C4-2B (cell line): ENCODE results near the gene NOTCH4.

ENCODE experiments used
- ZFX ChIP-seq: fragments of 450-650 bp; IDR thresholded peaks from 2 replicates; pipeline ENCODE4 v1.6.1; 2017
- TF ChIP-seq, protein P1 (sequence below): fragments of 450-650 bp; conservative IDR thresholded peaks from 2 replicates; pipeline ENCODE4 v1.5.1; 2017; ENCODE audit warnings: mild to moderate bottlenecking

- TF ChIP-seq, protein P1, sequence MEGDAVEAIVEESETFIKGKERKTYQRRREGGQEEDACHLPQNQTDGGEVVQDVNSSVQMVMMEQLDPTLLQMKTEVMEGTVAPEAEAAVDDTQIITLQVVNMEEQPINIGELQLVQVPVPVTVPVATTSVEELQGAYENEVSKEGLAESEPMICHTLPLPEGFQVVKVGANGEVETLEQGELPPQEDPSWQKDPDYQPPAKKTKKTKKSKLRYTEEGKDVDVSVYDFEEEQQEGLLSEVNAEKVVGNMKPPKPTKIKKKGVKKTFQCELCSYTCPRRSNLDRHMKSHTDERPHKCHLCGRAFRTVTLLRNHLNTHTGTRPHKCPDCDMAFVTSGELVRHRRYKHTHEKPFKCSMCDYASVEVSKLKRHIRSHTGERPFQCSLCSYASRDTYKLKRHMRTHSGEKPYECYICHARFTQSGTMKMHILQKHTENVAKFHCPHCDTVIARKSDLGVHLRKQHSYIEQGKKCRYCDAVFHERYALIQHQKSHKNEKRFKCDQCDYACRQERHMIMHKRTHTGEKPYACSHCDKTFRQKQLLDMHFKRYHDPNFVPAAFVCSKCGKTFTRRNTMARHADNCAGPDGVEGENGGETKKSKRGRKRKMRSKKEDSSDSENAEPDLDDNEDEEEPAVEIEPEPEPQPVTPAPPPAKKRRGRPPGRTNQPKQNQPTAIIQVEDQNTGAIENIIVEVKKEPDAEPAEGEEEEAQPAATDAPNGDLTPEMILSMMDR: no peak
- no peak for TF ChIP-seq ZFX
Observed at GRCh38 chr6:32214126-32214525, 9.7 kb downstream of the NOTCH4 start.
